GM18520 (cell line): ENCODE results near the gene LHX1.

Experiments used
- ATAC-seq: cut with Tn5 transposase; IDR thresholded peaks from one replicate; pipeline ENCODE4 v1.9.1; 2021; ENCODE audit not compliant: unreplicated experiment

LHX1 gene

GRCh38 chr17:36950027-36950426 lies 12.8 kb downstream of the LHX1 start:
- ATAC-seq: no peak

GRCh38 chr17:36951084-36951789 lies 14.0 kb downstream of the LHX1 start:
- ATAC-seq: no peak

- ATAC-seq: no peak
These were observed 34.2 kb downstream of the LHX1 start for GRCh38 chr17:36971508-36971907.

GRCh38 chr17:36972186-36972700 lies 35.0 kb downstream of the LHX1 start:
- ATAC-seq: no peak

GRCh38 chr17:36972905-36973304 lies 35.6 kb downstream of the LHX1 start:
- ATAC-seq: no peak

- no peak for ATAC-seq
These were observed 38.7 kb downstream of the LHX1 start for GRCh38 chr17:36975922-36976515.

- ATAC-seq: no peak
These were observed 39.8 kb downstream of the LHX1 start for GRCh38 chr17:36977066-36977465.

- ATAC-seq: no peak
These were observed 40.3 kb downstream of the LHX1 start for GRCh38 chr17:36977568-36977967.

GRCh38 chr17:36978810-36979564 lies 41.7 kb downstream of the LHX1 start:
- ATAC-seq: no peak

- no peak for ATAC-seq
These were observed 42.3 kb downstream of the LHX1 start for GRCh38 chr17:36979565-36979941.

GRCh38 chr17:36980280-36980761 lies 43.0 kb downstream of the LHX1 start:
- no peak for ATAC-seq

- ATAC-seq: no peak
These were observed 46.3 kb downstream of the LHX1 start for GRCh38 chr17:36983618-36984017.

GRCh38 chr17:36989173-36989572 lies 51.9 kb downstream of the LHX1 start:
- no peak for ATAC-seq

- no peak for ATAC-seq
These were observed 55.4 kb downstream of the LHX1 start for GRCh38 chr17:36992701-36993100.

- no peak for ATAC-seq
These were observed 56.0 kb downstream of the LHX1 start for GRCh38 chr17:36993227-36993626.
